PC-3 (cell line): ENCODE data around the gene SCO2. TPM values are rescaled to one million over a fixed set of nuclear protein-coding genes. Genes with fewer than 3 reads are reported as not detected.

Source experiments
- ATAC-seq: fragments of 200-7000 bp; cut with Tn5 transposase; 2 replicates; pipeline ENCODE4 v1.9.1; 2020; ENCODE audit warnings: mild to moderate bottlenecking, moderate library complexity
- BruUV-seq: library from RNA; stranded (reverse); fragments of 400-500 nt; replicated peaks from 2 replicates; lab custom pipeline; 2021; lab: Mats Ljungman, UMichigan
- CTCF ChIA-PET: fragments of 300-600 bp; sonication (Branson Sonifier 250); formaldehyde crosslinking; loops from one replicate; lab custom pipeline; 2022; ENCODE audit warnings: antibody characterized with exemption; lab: Charles Lee
- POLR2A ChIA-PET: fragments of 300-600 bp; sonication (Branson Sonifier 250); formaldehyde crosslinking; loops from one replicate; lab custom pipeline; 2022; ENCODE audit warnings: antibody characterized with exemption; ENCODE audit not compliant: unreplicated experiment; lab: Charles Lee
- DNase-seq: peaks from one replicate; pipeline ENCODE4 v3.0.0-alpha.2; 2015
- H2AFZ ChIP-seq: fragments of 300-600 bp; sonication (generic); 2 replicates; pipeline ENCODE4 v1.6.0; 2016; ENCODE audit warnings: antibody characterized with exemption, low read length
- H3F3A ChIP-seq: fragments of 300-600 bp; sonication (generic); one replicate; pipeline ENCODE4 v1.6.0; 2017; ENCODE audit warnings: antibody characterized with exemption, low read length, control low read depth, mild to moderate bottlenecking; ENCODE audit not compliant: unreplicated experiment
- H3K27ac ChIP-seq: fragments of 300-600 bp; sonication (generic); 2 replicates; pipeline ENCODE4 v1.5.1; 2016; ENCODE audit warnings: mild to moderate bottlenecking, low read length
- H3K27me3 ChIP-seq: fragments of 300-600 bp; sonication (generic); 2 replicates; pipeline ENCODE4 v1.6.1; 2016; ENCODE audit warnings: low read length, mixed read lengths
- H3K36me3 ChIP-seq: fragments of 300-600 bp; sonication (generic); 2 replicates; pipeline ENCODE4 v1.6.1; 2016; ENCODE audit warnings: low read depth, mixed run types, low read length, mixed read lengths
- H3K4me1 ChIP-seq: fragments of 300-600 bp; sonication (generic); 2 replicates; pipeline ENCODE4 v1.5.1; 2016; ENCODE audit warnings: low read length; ENCODE audit not compliant: insufficient read depth
- H3K4me2 ChIP-seq: fragments of 300-600 bp; sonication (generic); 2 replicates; pipeline ENCODE4 v1.6.0; 2016; ENCODE audit warnings: low read length
- H3K4me3 ChIP-seq: fragments of 300-600 bp; sonication (generic); 2 replicates; pipeline ENCODE4 v1.5.1; 2016; ENCODE audit warnings: mild to moderate bottlenecking, low read length, mixed read lengths
- H3K79me2 ChIP-seq: fragments of 300-600 bp; sonication (generic); 2 replicates; pipeline ENCODE4 v1.6.1; 2017; ENCODE audit warnings: low read length, mixed read lengths
- H3K9ac ChIP-seq: fragments of 300-600 bp; sonication (generic); 2 replicates; pipeline ENCODE4 v1.6.0; 2016; ENCODE audit warnings: mild to moderate bottlenecking, low read length
- H3K9me2 ChIP-seq: fragments of 300-600 bp; sonication (generic); replicated peaks from 2 replicates; pipeline ENCODE4 v1.6.1; 2016; ENCODE audit warnings: mixed run types, low read length, mixed read lengths
- H3K9me3 ChIP-seq: fragments of 300-600 bp; sonication (generic); 2 replicates; pipeline ENCODE4 v1.6.1; 2016; ENCODE audit warnings: low read length, mixed read lengths
- H4K20me1 ChIP-seq: fragments of 300-600 bp; sonication (generic); 2 replicates; pipeline ENCODE4 v1.6.1; 2016; ENCODE audit warnings: low read length, mixed read lengths
- CTCF ChIP-seq: fragments of 300-600 bp; sonication (generic); conservative IDR thresholded peaks from 2 replicates; pipeline ENCODE4 v1.5.1; 2017; ENCODE audit warnings: antibody characterized with exemption, low read depth, mild to moderate bottlenecking, low read length
- EZH2 ChIP-seq: fragments of 300-600 bp; sonication (generic); IDR thresholded peaks from one replicate; pipeline ENCODE4 v1.6.1; 2017; ENCODE audit warnings: antibody characterized with exemption, mild to moderate bottlenecking, low read length; ENCODE audit not compliant: unreplicated experiment
- EZH2phosphoT487 ChIP-seq: fragments of 300-600 bp; sonication (generic); IDR thresholded peaks from 2 replicates; pipeline ENCODE4 v1.6.1; 2018; ENCODE audit warnings: mild to moderate bottlenecking, antibody characterized with exemption, low read length, borderline replicate concordance
- intact Hi-C: fragments of 100-400 bp; cut with micrococcal nuclease; formaldehyde crosslinking; loops from 2 replicates; pipeline ENCODE4 v1.9.0; 2023
- total RNA-seq: library from RNA; depleted of rRNA; stranded (reverse); fragments of >200 nt; gene quantifications from 2 replicates; pipeline ENCODE4 v1.2.3, GENCODE V29; 2014

Gene SCO2
- total RNA-seq, 1 experiment from 2014 or later = 5.8 TPM

DNA sequence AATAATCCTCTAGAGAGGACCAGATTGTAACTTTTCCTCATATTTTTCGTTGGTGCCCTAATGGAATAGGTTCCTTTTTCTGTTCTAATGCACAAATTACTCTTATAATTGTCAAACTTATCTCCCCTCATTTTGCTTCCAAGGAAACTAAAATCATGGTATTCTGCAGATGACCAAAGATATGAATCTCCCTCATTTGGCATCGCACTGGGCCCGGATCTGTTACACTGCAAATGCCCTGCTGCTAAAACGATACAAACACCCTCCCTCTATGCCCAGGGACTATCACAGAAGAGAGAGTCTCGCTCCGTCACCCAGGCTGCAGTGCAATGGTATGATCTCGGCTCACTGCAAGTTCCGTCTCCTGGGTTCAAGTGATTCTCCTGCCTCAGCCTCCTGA, 27.9 kb upstream of the SCO2 start:
- no peak overlapping the region for H3K9ac ChIP-seq
- CTCF ChIA-PET = no interaction called here
- no peak overlapping the region for H3K27ac ChIP-seq
- ATAC-seq = no peak
- no peaks in the 10 kb centered on the region for H3F3A ChIP-seq
- no peaks in the 10 kb centered on the region for H3K4me1 ChIP-seq
- no peaks in the 10 kb centered on the region for H3K9me2 ChIP-seq
- H4K20me1 ChIP-seq = no peaks in the 10 kb centered on the region
- H3K27me3 ChIP-seq = no peaks in the 10 kb centered on the region
- intact Hi-C loops = no loop called here
- POLR2A ChIA-PET = no interaction called here
- TF ChIP-seq CTCF (no peak), EZH2phosphoT487 (no peak), EZH2 (no peak)
- no TSS peak for BruUV-seq
- no peak for DNase-seq
- H3K4me2 ChIP-seq = no peak overlapping the region
- H3K79me2 ChIP-seq = no peaks in the 10 kb centered on the region
- no peaks in the 10 kb centered on the region for H3K9me3 ChIP-seq
- H3K4me3 ChIP-seq = no peak overlapping the region
- no peaks in the 10 kb centered on the region for H3K36me3 ChIP-seq
- no peak overlapping the region for H2AFZ ChIP-seq

DNA sequence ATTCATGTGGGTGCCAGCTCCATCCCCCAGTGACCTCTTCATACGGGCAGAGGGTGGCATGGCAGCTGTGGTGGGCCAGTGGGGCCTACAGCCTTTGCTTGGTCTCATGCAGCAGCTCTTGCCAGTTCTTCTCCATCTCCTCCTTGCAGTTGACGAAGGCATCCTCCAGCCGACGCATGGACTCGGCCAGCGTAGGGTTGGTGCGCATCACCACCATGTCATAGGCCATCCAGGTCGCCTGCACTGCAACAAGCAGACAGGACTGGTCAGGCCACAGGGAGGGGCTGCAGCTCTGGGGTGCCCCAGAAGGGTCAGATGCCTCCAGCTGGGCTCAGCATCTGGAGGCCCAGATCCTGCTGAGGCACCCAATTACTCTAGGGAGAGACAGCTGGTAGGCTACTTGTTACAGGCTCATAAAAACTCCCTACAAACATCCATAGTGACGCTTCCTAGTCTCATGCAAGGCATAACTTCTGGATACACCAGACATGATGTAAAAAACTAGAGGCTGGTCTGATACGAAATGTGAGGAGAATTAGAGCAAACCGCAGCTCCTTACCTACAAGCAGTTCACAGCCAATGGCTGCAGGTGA, 25.9 kb upstream of the SCO2 start:
- H3K4me1 ChIP-seq = no peaks in the 10 kb centered on the region
- H3K36me3 ChIP-seq = no peaks in the 10 kb centered on the region
- ATAC-seq (no peak), DNase-seq (no peak)
- no peak overlapping the region for H3K4me3 ChIP-seq
- H3F3A ChIP-seq = no peaks in the 10 kb centered on the region
- H3K79me2 ChIP-seq = no peaks in the 10 kb centered on the region
- CTCF ChIA-PET = no interaction called here
- POLR2A ChIA-PET = no interaction called here
- H3K9me2 ChIP-seq = no peaks in the 10 kb centered on the region
- H3K9ac ChIP-seq = no peak overlapping the region
- no peaks in the 10 kb centered on the region for H3K9me3 ChIP-seq
- TF ChIP-seq CTCF (no peak), EZH2phosphoT487 (no peak), EZH2 (no peak)
- no peaks in the 10 kb centered on the region for H3K27me3 ChIP-seq
- H3K27ac ChIP-seq = no peak overlapping the region
- intact Hi-C loops = no loop called here
- no peak overlapping the region for H3K4me2 ChIP-seq
- no peak overlapping the region for H2AFZ ChIP-seq
- no TSS peak for BruUV-seq
- H4K20me1 ChIP-seq = no peaks in the 10 kb centered on the region

GRCh38 chr22:50550395-50550794, 25.0 kb upstream of the SCO2 start:
- Histone ChIP-seq H3K4me2 (no peak overlapping the region), H3K9me2 (no peaks in the 10 kb centered on the region), H3K9ac (no peak overlapping the region), H3K4me3 (no peak overlapping the region), H3K9me3 (no peaks in the 10 kb centered on the region), H2AFZ (no peak overlapping the region), H3K27ac (no peak overlapping the region), H3K79me2 (no peaks in the 10 kb centered on the region), H3F3A (no peaks in the 10 kb centered on the region), H4K20me1 (no peaks in the 10 kb centered on the region), H3K4me1 (no peaks in the 10 kb centered on the region), H3K27me3 (no peaks in the 10 kb centered on the region), H3K36me3 (no peaks in the 10 kb centered on the region)
- CTCF ChIA-PET = no interaction called here
- ATAC-seq (no peak), DNase-seq (no peak)
- no TSS peak for BruUV-seq
- intact Hi-C loops = no loop called here
- POLR2A ChIA-PET = no interaction called here
- TF ChIP-seq EZH2phosphoT487 (no peak), CTCF (no peak), EZH2 (no peak)
